H1 (cell line): ENCODE results near the gene TBC1D9. TPM values are rescaled to one million over a fixed set of nuclear protein-coding genes. Genes with fewer than 3 reads are reported as not detected.

Experiments used
- CTCF ChIA-PET: fragments of 300-600 bp; sonication (Branson Sonifier 250); formaldehyde crosslinking; loops from one replicate; lab custom pipeline; 2021; ENCODE audit not compliant: partially characterized antibody; lab: Charles Lee
- POLR2A ChIA-PET: fragments of 300-600 bp; sonication (Branson Sonifier 250); formaldehyde crosslinking; loops from one replicate; lab custom pipeline; 2021; ENCODE audit warnings: inconsistent platforms; ENCODE audit not compliant: partially characterized antibody; lab: Charles Lee
- DNase-seq, 2 experiments: peaks; one replicate each; pipeline versions ENCODE4 v3.0.0 to v3.0.0-alpha.2; 2010 to 2022; ENCODE audit warnings: low spot score in 2 of 2, low read depth in 1 of 2, mixed read lengths in 1 of 2
- FAIRE-seq: peaks from 2 replicates; lab custom pipeline; 2011; peaks lifted over from hg19 to GRCh38; lab: Jason Lieb, UNC
- H2AFZ ChIP-seq: 2 replicates; pipeline ENCODE4 v1.8.1; 2012; ENCODE audit warnings: low read length, inconsistent platforms
- H2AK5ac ChIP-seq: 2 replicates; pipeline ENCODE4 v1.6.1; 2013; ENCODE audit warnings: low read depth, low read length
- H2BK120ac ChIP-seq: replicated peaks from 2 replicates; pipeline ENCODE3; 2013; ENCODE audit warnings: low read depth, low read length, inconsistent platforms
- H2BK12ac ChIP-seq: 2 replicates; pipeline ENCODE4 v1.6.1; 2013; ENCODE audit warnings: low read depth, low read length
- H2BK15ac ChIP-seq: 2 replicates; pipeline ENCODE4 v1.6.1; 2013; ENCODE audit warnings: low read length
- H2BK20ac ChIP-seq: 2 replicates; pipeline ENCODE4 v1.6.1; 2013; ENCODE audit warnings: low read length
- H2BK5ac ChIP-seq: 2 replicates; pipeline ENCODE4 v1.6.1; 2013; ENCODE audit warnings: low read depth, low read length
- H3K14ac ChIP-seq: 2 replicates; pipeline ENCODE4 v1.6.1; 2013; ENCODE audit warnings: inconsistent platforms; ENCODE audit not compliant: insufficient read length
- H3K18ac ChIP-seq: 2 replicates; pipeline ENCODE4 v1.6.1; 2013; ENCODE audit warnings: low read length; ENCODE audit errors: extremely low read depth
- H3K23ac ChIP-seq: 2 replicates; pipeline ENCODE4 v1.6.1; 2013; ENCODE audit warnings: inconsistent platforms; ENCODE audit not compliant: insufficient read length
- H3K23me2 ChIP-seq: 2 replicates; pipeline ENCODE4 v1.6.1; 2013; ENCODE audit warnings: low read depth, low read length
- H3K27ac ChIP-seq: 2 replicates; pipeline ENCODE4 v1.6.1; 2011; ENCODE audit warnings: low read depth, low read length, inconsistent platforms
- H3K27me3 ChIP-seq, 4 experiments: replicated peaks in 1 of 4; 1 replicate in 1 of 4; 2 replicates in 3 of 4; pipeline versions ENCODE4 v1.6.1 to v1.8.1; 2011 to 2013; ENCODE audit warnings: low read length in 3 of 4, mild to moderate bottlenecking in 3 of 4, inconsistent platforms in 2 of 4, mixed read lengths in 2 of 4, moderate library complexity in 1 of 4; ENCODE audit not compliant: control insufficient read depth in 3 of 4, insufficient read depth in 3 of 4; ENCODE audit errors: extremely low read depth in 1 of 4
- H3K36me3 ChIP-seq, 4 experiments: 2 replicates each; pipeline versions ENCODE4 v1.6.1 to v1.8.1; 2011 to 2013; ENCODE audit warnings: mild to moderate bottlenecking in 4 of 4, low read length in 3 of 4, moderate library complexity in 2 of 4, control low read depth in 1 of 4, inconsistent platforms in 1 of 4; ENCODE audit not compliant: insufficient read depth in 4 of 4, control insufficient read depth in 2 of 4
- H3K4ac ChIP-seq: replicated peaks from 2 replicates; pipeline ENCODE3; 2013; ENCODE audit warnings: low read length, low read depth, mixed read lengths, inconsistent platforms; ENCODE audit not compliant: insufficient read length
- H3K4me1 ChIP-seq, 4 experiments: replicated peaks in 1 of 4; 1 replicate in 1 of 4; 2 replicates in 3 of 4; pipeline versions ENCODE4 v1.6.1 to v1.8.1; 2011 to 2013; ENCODE audit warnings: low read length in 3 of 4, inconsistent platforms in 2 of 4, mixed read lengths in 1 of 4; ENCODE audit not compliant: insufficient read depth in 4 of 4, control insufficient read depth in 3 of 4
- H3K4me2 ChIP-seq, 2 experiments: 2 replicates each; pipeline versions ENCODE4 v1.6.1 to v1.8.1; 2011 to 2013; ENCODE audit warnings: low read depth in 2 of 2, low read length in 2 of 2, control low read depth in 1 of 2, inconsistent platforms in 1 of 2, mild to moderate bottlenecking in 1 of 2; ENCODE audit not compliant: insufficient read depth in 1 of 2
- H3K4me3 ChIP-seq, 4 experiments: fragments of 200-600, 300-600 bp in 1 of 4; sonication (generic), shearing (Covaris generic), sonication (Bioruptor Twin) in 1 of 4; 2 replicates each; pipeline versions ENCODE4 v1.5.1 to v1.8.1; 2011 to 2016; ENCODE audit warnings: low read length in 4 of 4, low read depth in 3 of 4, control low read depth in 2 of 4, inconsistent platforms in 2 of 4, mild to moderate bottlenecking in 2 of 4, mixed read lengths in 1 of 4, moderate library complexity in 1 of 4; ENCODE audit not compliant: insufficient read depth in 2 of 4; ENCODE audit errors: extremely low read depth in 1 of 4
- H3K56ac ChIP-seq: replicated peaks from 2 replicates; pipeline ENCODE3; 2013; ENCODE audit warnings: low read depth, mild to moderate bottlenecking, mixed read lengths, low read length, inconsistent platforms; ENCODE audit not compliant: insufficient read length
- H3K79me1 ChIP-seq: 2 replicates; pipeline ENCODE4 v1.6.1; 2013; ENCODE audit warnings: low read depth, low read length, control low read depth
- H3K79me2 ChIP-seq, 2 experiments: 2 replicates each; pipeline versions ENCODE4 v1.6.1 to v1.8.1; 2012 to 2013; ENCODE audit warnings: low read length in 2 of 2, mild to moderate bottlenecking in 2 of 2, inconsistent platforms in 1 of 2; ENCODE audit not compliant: insufficient read depth in 2 of 2, control insufficient read depth in 1 of 2
- H3K9ac ChIP-seq, 4 experiments: replicated peaks in 1 of 4; 1 replicate in 1 of 4; 2 replicates in 3 of 4; pipeline versions ENCODE4 v1.6.1 to v1.8.1; 2011 to 2013; ENCODE audit warnings: low read depth in 3 of 4, low read length in 3 of 4, control low read depth in 2 of 4, mild to moderate bottlenecking in 2 of 4, moderate library complexity in 2 of 4, inconsistent platforms in 1 of 4; ENCODE audit errors: extremely low read depth in 1 of 4
- H3K9me3 ChIP-seq, 2 experiments: 2 replicates each; pipeline versions ENCODE4 v1.6.1 to v1.8.1; 2012 to 2013; ENCODE audit warnings: mild to moderate bottlenecking in 2 of 2, moderate library complexity in 2 of 2, control low read depth in 1 of 2, inconsistent platforms in 1 of 2, low read depth in 1 of 2, low read length in 1 of 2, mixed read lengths in 1 of 2; ENCODE audit not compliant: insufficient read depth in 2 of 2
- H4K20me1 ChIP-seq, 2 experiments: replicated peaks in 1 of 2; 2 replicates each; pipeline versions ENCODE3 to v1.8.1; 2011 to 2013; ENCODE audit warnings: inconsistent platforms in 2 of 2, low read length in 2 of 2, mild to moderate bottlenecking in 1 of 2; ENCODE audit not compliant: insufficient read depth in 2 of 2, control insufficient read depth in 1 of 2
- H4K5ac ChIP-seq: 2 replicates; pipeline ENCODE4 v1.6.1; 2013; ENCODE audit warnings: low read length, low read depth, mixed read lengths, inconsistent platforms; ENCODE audit not compliant: insufficient read length
- H4K8ac ChIP-seq: 2 replicates; pipeline ENCODE4 v1.8.0; 2013; ENCODE audit warnings: mild to moderate bottlenecking, moderate library complexity, low read length, inconsistent platforms; ENCODE audit not compliant: insufficient read depth; ENCODE audit errors: extremely low read depth
- H4K91ac ChIP-seq: replicated peaks from 2 replicates; pipeline ENCODE3; 2013; ENCODE audit warnings: low read length, mixed read lengths, inconsistent platforms; ENCODE audit not compliant: insufficient read length
- BACH1 ChIP-seq: IDR thresholded peaks from 2 replicates; pipeline ENCODE4 v1.6.1; 2012; ENCODE audit warnings: low read length, improper control_type of control experiment
- GABPA ChIP-seq: IDR thresholded peaks from 2 replicates; pipeline ENCODE4 v1.6.1; 2011; ENCODE audit warnings: mild to moderate bottlenecking, low read length, moderate library complexity, borderline replicate concordance; ENCODE audit not compliant: insufficient read depth
- HDAC2 ChIP-seq, 2 experiments: fragments of 300-600 bp in 1 of 2; sonication (generic) in 1 of 2; IDR thresholded peaks; 2 replicates each; pipeline ENCODE4 v1.6.1; 2011 to 2012; ENCODE audit warnings: low read depth in 2 of 2, low read length in 2 of 2, mild to moderate bottlenecking in 2 of 2, moderate library complexity in 2 of 2, borderline replicate concordance in 1 of 2, inconsistent platforms in 1 of 2
- SUZ12 ChIP-seq: fragments of 200-600 bp; sonication (generic); IDR thresholded peaks from 2 replicates; pipeline ENCODE4 v1.6.1; 2012; ENCODE audit warnings: mild to moderate bottlenecking, inconsistent platforms, low read length, moderate library complexity, mixed read lengths
- WGBS, 2 experiments: shearing (Covaris generic) in 1 of 2; methylation state at CpG; one replicate each; pipeline versions ENCODE4 v1.1.6 to v1.1.7; 2013 to 2015; ENCODE audit warnings: low lambda C conversion rate in 2 of 2, mixed read lengths in 2 of 2, inconsistent platforms in 1 of 2, low coverage in 1 of 2, missing lambda C conversion rate in 1 of 2; ENCODE audit not compliant: insufficient replicate concordance in 2 of 2, insufficient coverage in 1 of 2, insufficient read length in 1 of 2; ENCODE audit errors: extremely low coverage in 1 of 2, missing lambda C conversion rate in 1 of 2; 5-methylcytosine and 5-hydroxymethylcytosine counted together
- polyA plus RNA-seq, 7 experiments: library from polyadenylated mRNA; depleted of rRNA in 3 of 7; stranded (reverse) in 5 of 7; unstranded in 2 of 7; fragments of >200 nt in 5 of 7; fragments of 200-250 nt in 2 of 7; gene quantifications; 1 replicate in 5 of 7; 2 replicates in 1 of 7; 4 replicates in 1 of 7; pipeline versions ENCODE4 v1.2.1 to v1.2.3, GENCODE V29; 2011 to 2013; ENCODE audit warnings: missing spikeins in 2 of 7, mixed read lengths in 2 of 7
- total RNA-seq: library from RNA; stranded (reverse); fragmentation: NEBNext Ultra II Directional; extraction: Animal tissue kit (Norgen Biotek cat#: 25700); gene quantifications from 2 replicates; pipeline ENCODE4 v1.2.1, GENCODE V29; 2021

TBC1D9 gene
- total and polyA plus RNA-seq, 2 of the 8 experiments (the other 6 are each of a cell fraction or from before 2014, with no cell fraction given): 0.94 to 1.0 TPM

GRCh38 chr4:140648716-140649308 is 107.4 kb downstream of the TBC1D9 start:
- Histone ChIP-seq H3K14ac (no peak overlapping the region), H3K79me1 (no peaks in the 10 kb centered on the region), H2BK15ac (no peak overlapping the region), H4K5ac (no peak overlapping the region), H3K4me1 (peaks cover 0 to 7% (median 2%) of the 10 kb centered on the region in 4 experiments; a peak in 4 of 7 replicates), H2BK20ac (no peak overlapping the region), H3K4me3 (no peak overlapping the region), H3K56ac (no peak overlapping the region), H2BK12ac (no peak overlapping the region), H2BK120ac (no peak overlapping the region), H4K8ac (no peak overlapping the region), H3K9me3 (no peaks in the 10 kb centered on the region), H3K27ac (no peak overlapping the region), H3K23me2 (no peaks in the 10 kb centered on the region), H2AK5ac (no peak overlapping the region), H3K4me2 (no peak overlapping the region), H3K4ac (no peak overlapping the region), H4K91ac (no peak overlapping the region), H2AFZ (peak overlapping the region; percentile 21; the same call in 1 of the 2 replicates), H3K27me3 (no peaks in the 10 kb centered on the region), H3K23ac (no peak overlapping the region), H3K9ac (no peak overlapping the region), H4K20me1 (no peaks in the 10 kb centered on the region), H2BK5ac (no peak overlapping the region), H3K36me3 (no peaks in the 10 kb centered on the region), H3K18ac (no peak overlapping the region), H3K79me2 (no peaks in the 10 kb centered on the region)
- CTCF ChIA-PET: interaction anchor here (0.9 to 1.5 kb wide), 3 partner anchors 13 to 42 kb away, joined by 3 read pairs; no protein-coding TSS in a partner anchor
- FAIRE-seq: no peak
- 83% methylated on average over 2 of the region's 2 CpGs; no CpG with 5 or more reads in 1 of the 2 experiments for WGBS, 2 experiments
- no peak for DNase-seq
- POLR2A ChIA-PET: no interaction called here
- TF ChIP-seq GABPA (no peak), BACH1 (no peak), HDAC2 (IDR thresholded peaks at IDR 0.05; ENCODE audit: borderline replicate concordance in 1 of 2, low read depth in 2 of 2, low read length in 2 of 2) (no peak), SUZ12 (no peak)
